ENCODE data around the gene ESPNL.

DNA sequence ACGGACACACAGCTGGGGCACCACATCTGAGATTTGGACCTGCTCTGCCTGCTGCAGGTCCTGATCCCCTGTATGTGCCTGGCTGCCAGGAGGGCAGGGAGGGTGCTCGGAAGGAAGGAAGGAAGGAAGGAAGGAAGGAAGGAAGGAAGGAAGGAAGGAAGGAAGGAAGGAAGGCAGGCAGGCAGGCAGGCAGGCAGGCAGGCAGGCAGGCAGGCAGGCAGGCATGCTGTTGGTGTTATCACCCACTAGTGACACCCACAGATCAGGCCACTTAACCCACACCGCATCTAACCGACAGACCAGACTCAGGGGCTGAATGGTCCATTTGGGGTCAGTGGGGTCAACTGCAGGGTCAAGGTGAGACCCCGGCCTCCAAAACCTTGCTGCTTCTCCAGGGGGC, 44.1 kb downstream of the ESPNL start:
- TF ChIP-seq, protein P1, sequence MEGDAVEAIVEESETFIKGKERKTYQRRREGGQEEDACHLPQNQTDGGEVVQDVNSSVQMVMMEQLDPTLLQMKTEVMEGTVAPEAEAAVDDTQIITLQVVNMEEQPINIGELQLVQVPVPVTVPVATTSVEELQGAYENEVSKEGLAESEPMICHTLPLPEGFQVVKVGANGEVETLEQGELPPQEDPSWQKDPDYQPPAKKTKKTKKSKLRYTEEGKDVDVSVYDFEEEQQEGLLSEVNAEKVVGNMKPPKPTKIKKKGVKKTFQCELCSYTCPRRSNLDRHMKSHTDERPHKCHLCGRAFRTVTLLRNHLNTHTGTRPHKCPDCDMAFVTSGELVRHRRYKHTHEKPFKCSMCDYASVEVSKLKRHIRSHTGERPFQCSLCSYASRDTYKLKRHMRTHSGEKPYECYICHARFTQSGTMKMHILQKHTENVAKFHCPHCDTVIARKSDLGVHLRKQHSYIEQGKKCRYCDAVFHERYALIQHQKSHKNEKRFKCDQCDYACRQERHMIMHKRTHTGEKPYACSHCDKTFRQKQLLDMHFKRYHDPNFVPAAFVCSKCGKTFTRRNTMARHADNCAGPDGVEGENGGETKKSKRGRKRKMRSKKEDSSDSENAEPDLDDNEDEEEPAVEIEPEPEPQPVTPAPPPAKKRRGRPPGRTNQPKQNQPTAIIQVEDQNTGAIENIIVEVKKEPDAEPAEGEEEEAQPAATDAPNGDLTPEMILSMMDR (IDR thresholded peaks at IDR 0.05), result no peak
- no peak for TF ChIP-seq POLR2A (IDR thresholded peaks at IDR 0.05)
